NCI-H748 (cell line): ENCODE data around the gene MRAS.

Source experiments
- DNase-seq: peaks from one replicate; lab custom pipeline; 2025; ENCODE audit not compliant: unreplicated experiment; lab: John Stamatoyannopoulos, UW

Gene MRAS

GRCh38 chr3:138384976-138385375 lies 36.6 kb downstream of the MRAS start:
- DNase-seq: no peak

- no peak for DNase-seq
Observed at GRCh38 chr3:138389144-138389601, 40.8 kb downstream of the MRAS start.

DNA sequence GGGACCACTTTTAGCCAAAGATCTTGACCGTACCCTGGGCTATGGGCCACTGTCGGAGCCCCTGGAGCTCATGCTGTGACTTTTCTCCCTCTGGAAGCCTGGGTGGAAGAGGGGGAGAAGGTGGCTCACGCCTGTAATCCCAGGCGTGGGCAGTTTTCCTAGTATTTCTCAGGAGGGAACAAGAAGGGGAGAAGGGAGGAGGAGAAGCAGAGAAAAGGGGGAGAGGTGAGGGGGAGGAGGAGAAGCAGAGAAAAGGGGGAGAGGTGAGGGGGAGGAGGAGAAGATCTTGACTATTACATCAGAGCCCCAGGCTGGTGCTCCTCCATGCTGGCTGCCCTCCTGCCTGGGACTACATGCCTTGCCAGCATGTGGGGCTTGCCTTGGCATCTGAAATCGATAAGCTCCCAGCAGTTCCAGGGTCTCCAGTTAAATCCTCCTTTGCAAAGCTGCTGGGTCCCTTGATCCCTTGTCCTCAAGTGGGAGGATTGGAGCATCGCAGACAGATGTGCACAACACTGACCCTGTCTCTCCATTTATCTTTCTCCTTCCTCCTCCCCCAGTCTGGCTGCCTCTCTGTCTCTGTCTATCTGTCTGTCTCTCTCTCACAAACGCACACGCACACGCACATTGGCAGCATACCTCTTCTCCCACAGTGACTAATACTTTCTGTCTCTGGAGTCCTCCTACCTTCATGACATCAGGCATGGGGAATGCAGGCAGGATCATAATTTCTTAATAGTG lies 41.6 kb downstream of the MRAS start:
- DNase-seq: no peak

- DNase-seq: no peak
Observed at GRCh38 chr3:138390582-138390932, 42.2 kb downstream of the MRAS start.

DNA sequence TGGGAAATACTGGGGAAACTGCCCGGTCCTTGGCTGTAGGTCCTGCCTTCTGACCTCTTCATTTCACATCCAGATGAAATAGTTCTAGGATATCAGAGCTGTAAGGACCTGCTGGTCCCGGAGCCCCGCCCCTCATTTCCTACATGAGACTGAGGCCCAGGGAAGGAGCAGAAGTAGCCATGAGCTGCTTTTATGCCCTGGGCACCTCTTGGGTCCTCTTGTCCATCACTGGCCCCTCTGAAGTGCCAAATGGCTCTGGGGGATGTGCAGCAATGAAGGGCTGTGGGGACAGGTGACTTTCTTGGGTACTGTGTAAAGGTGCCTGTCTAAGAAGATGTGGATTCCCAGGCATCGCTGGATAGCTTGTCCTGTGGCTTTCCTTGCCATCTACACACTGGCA lies 45.8 kb downstream of the MRAS start:
- no peak for DNase-seq

DNA sequence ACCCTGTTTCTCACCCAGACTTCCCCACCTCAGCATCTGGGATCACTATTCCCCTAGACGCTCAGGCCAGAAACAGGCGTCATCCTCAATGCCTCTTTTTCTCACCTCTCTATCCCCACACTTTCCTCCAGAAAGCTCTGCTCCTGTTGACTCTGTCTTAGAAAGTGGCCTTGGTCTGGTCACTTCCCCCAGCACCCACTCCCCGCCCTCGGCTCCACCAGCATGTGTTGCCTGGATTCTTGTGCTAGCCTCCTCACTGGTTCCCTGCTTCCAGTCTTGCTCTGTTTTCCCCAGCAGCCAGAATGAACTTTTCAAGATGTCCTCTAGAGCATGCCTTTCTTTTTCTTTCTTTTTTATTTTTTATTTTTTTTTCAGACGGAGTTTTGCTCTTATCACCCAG lies 46.3 kb downstream of the MRAS start:
- DNase-seq: no peak

DNA sequence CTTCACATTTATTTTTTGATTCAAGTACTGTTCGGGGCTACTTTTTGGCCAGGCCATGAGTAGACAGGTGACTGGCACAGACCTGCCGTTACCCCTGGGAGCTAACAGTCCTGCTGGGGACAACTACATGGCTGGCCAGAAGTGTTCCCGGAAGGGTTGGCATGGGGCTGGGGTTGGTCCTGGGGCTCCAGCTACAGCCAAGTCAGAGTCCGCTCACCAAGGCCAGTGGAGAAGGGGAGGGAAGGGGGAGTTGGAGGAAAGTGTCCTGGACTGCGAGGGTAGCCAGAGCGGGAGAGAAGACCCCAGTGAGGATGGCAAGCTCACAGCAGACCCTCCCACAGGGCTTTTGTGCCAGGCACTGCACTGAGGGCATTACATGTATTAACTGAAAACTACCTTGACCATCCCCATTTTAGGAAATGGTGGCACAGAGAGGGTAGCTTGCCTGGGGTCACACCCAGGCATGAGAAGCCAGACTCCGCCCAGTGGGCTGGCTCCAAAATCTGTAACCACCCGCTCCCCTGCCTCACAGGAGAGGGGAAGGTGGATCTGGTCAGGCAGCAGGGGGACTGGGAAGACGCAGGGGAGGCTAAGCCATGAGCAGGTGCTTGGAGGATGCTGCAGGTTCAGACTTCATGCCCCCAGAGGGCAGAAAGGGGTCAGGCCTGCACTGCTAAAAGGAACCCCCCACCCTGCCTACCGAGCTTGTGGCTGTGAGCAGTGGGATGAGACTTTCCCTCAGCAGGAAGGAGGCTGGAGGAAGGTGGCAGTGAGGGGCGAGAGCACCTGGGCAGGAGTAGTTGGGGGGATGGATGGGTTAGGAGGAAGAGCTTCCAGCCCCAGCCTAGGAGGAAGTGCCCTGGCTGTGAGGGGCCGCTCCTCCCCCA lies 47.7 kb downstream of the MRAS start:
- no peak for DNase-seq

DNA sequence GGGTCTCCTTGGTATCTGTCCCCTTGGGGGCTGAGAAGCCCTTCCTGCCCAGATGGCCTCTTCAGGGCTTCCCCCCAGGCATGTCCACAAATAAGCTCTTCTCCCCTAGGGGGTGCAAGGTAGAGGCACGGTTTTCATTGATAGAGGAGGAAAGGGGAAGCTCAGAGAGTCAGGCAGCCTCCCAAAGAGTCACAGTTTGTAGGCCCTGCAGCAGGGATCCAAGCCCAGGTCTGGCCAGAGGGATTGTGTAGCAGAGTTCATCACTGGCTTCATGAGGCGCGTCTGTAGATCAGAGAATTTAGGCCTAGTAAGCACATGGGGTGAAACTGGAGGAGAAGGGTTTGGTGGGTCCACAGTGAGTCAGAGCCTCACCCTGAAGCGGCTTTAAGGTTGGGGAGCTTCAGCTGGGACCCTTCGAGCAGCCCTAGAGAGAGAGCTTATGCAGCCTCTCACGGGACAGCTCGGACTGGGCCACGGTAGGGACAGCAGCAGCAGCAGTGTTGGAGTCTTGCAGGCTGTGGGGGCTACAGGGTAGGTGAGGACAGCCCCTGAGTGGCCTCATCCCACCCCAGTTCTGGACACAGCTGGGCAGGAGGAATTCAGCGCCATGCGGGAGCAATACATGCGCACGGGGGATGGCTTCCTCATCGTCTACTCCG lies 48.5 kb downstream of the MRAS start:
- no peak for DNase-seq

DNA sequence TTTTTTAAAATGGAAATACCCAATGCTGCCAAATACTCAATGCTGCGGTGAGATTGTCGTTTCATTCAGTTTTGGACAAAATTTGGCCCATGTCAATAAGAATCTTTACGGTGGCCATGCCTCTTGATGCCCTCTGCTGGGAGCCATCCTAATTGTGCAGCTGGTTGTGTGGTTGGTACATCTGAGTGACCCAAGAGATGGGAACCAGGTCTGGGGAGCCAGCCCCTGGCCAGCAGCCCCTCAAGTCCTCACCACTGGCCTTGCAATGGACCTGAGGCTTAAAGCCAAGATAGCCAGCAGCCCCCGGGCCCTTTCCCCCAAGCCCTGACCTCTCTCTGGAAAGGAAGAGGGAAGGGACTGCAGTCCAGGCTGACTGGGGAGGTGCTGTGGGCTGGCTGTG lies 49.6 kb downstream of the MRAS start:
- no peak for DNase-seq

DNA sequence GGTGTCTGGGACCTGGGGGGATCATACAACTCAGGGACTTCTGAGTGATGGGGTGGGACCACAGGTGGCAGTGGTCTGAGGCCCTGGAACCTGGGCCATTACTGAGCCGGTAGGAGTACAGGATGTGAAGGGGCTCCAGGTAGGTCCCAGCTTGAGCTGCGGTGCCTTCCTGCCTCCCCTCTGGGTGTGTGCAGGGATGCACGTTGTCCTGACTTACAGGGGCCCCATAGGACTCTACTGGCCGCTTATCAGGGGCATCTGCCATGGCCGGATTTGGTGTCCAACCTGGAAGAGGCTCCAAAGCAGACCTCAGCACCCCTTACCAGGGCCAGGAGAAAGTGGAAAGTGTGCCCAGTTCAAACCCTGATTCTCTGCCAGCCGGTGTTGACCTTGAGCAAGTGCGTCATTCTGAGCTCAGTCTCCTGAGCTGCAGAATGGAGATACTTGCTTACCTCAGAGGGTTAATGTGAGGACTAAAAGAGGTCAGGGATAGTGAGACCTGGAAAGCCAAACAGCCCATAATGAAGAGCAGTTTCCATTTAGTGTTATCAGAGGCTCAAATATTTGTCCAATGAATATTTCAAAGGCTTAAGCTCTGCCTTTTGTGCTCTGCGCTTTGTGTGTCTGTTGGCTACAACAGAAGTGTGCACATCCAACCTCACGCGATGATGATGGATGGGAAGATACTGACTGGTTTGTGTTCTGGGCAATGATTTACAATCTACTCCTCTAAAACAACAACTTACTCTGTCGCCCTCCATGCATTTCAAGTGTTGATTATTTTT lies 50.6 kb downstream of the MRAS start:
- peak; percentile 28 for DNase-seq

DNA sequence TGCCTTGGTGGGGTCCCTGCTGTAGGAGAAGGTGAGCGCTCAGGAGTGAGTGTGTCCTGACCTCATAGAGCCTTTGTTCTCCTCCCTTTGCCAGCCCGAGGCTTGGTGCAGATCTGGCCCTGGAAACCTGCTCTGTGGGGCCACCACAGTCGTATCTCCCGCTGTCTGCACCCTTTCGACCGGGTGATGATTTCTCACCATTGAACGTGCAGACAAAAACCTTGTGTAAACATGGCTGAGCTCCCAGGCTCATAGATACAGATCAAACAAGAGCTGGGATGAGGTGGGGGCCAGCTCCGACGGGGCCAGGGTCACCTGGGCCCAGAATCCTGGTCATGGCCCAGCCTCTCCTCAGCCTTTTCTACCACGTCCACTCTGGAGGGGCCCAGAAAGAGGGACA lies 51.4 kb downstream of the MRAS start:
- peak; percentile 4 for DNase-seq

DNA sequence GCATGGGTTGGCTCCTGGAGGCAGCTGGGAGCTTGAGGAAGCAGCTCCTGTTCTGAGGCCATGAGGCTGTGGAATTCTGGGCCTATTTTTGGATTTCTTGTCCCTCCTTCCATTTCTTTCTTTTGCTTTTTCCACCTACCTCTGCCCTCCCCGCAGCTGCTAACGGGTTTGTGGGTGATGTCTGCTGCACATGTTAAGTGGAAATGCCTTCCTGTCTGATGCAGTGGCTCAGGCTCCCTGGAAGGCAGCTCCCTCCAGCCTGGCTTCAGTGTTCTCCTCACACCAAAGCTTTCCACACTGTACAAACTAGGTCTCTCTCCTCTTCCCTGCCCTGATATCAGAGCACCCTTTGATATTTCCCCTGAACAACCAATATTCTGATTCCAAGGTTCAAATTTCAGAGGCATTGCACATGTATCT lies 52.3 kb downstream of the MRAS start:
- no peak for DNase-seq

DNA sequence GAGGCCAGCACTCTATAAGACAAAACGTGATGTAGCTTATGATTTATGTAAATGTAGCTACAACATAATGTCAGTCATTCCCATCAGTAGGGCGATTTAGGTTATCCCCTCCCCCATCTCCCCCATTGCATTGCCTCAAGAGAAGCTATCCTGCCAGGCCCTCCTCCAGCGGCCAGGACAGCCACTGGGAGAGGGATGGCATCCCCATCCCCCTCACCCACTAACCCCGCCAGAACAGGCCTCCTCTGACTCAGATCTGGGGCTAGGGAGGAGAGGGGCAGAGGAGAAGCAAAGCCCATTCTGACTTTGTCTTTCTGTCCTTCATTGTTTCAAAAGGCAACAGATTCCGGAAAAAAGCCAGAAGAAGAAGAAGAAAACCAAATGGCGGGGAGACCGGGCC lies 53.5 kb downstream of the MRAS start:
- no peak for DNase-seq

DNA sequence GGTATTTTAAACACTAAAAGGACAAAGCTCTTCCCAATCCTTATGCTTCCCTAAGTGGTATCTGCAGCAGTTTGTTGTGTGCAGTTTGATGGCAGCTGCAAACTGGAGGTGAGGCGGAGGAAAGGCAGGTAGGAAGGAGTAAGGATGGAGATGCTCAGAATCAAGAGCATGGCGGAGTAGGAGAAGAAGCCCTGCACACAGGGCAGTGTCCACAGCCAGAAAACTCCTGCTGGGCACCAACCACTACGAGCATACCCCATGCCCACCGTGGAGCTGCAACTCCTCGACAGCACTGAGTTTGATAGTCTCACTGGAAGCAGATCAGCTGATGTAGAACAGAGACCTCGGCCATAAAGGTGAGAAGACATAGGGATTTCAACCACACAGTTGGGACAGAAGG lies 55.7 kb downstream of the MRAS start:
- DNase-seq: no peak

DNA sequence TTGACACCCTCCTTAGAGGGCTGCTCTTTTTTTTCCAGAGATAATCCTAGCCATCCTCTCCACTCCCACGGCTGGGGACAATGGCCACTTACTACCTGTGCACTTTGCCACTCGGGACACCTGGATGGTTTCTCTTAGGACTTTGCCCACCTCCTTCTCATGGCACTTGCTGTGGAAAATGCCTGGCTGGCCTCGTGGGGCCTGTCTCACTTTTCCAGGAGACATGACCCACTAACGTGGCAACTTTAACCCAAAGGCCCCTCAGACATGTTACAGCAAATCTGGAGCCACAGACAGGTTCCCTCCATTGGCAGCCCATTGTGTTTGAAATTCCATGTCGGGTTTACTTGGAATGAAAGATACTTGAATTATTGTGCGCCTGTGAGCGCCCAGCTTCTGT lies 56.6 kb downstream of the MRAS start:
- no peak for DNase-seq

GRCh38 chr3:138405486-138405885 lies 57.1 kb downstream of the MRAS start:
- DNase-seq: no peak

GRCh38 chr3:138406606-138407005 lies 58.2 kb downstream of the MRAS start:
- DNase-seq: no peak

DNA sequence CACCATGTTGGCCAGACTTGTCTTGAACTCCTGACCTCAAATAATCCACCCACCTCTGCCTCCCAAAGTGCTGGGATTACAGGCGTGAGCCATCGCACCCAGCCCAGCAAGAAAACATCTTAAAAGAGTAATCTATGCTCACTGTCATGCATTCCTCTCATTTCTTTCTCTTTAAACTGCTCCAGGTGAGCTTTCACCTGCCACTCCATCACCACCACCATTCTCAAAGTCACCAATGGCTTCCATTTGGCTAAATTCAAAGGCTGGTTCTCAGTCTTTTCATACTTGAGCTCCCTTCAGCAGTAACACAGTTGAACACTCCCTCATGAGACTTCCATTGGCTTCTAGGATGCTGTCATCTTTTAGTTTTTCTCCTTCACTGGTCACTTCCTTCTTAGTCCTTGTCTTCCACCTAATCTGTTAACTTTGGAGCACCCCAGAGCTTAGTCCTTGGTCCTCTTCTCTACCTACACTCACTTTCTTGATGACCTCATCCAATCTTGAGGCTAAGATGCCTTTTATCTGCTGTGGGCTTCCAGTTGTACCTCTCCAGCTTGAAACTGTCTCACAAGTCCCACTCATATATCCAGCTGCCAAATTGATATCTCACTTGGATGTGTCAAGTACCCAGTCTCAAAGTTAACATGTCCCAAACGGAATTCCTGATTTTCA lies 59.0 kb downstream of the MRAS start:
- no peak for DNase-seq

GRCh38 chr3:138408751-138409570 lies 60.6 kb downstream of the MRAS start:
- DNase-seq: no peak
